Measurements from ENCODE around the gene DPPA3.
A peak's percentile ranks its signal among the peaks of the same experiment; 100 is the strongest.

The DPPA3 gene

DNA sequence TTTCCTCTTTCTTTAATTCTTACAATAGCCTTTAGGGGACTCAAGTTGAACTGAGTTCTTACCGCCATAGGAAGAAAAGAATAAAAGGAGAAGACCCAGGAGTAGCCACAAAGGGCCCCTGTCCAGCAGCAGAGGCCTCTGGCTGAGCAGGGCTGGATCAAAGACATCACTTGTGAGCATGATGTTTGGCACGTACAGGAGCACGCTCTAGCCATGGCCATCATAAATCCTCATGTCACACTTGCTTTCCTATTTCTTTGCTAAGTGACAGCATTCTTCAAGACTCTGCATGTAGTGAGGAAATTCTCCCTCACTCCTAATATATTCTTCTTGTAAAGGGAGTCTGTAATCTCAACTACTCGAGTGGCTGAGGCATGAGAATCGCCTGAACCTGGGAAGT, 20.3 kb downstream of the DPPA3 start:
- H3K9me3 Mint-ChIP-seq: peaks cover 19% of the 10 kb centered on the region
- H3K4me1 Mint-ChIP-seq: peaks cover 24% of the 10 kb centered on the region
- no peaks in the 10 kb centered on the region for H3K36me3 Mint-ChIP-seq (ENCODE audit: low read depth)
- no peak overlapping the region for H3K4me3 Mint-ChIP-seq
- no peaks in the 10 kb centered on the region for H3K27me3 Mint-ChIP-seq (ENCODE audit: low read depth, poor library complexity)
- peak overlapping the region; percentile 60 for H3K27ac Mint-ChIP-seq
- TF ChIP-seq, protein P1, sequence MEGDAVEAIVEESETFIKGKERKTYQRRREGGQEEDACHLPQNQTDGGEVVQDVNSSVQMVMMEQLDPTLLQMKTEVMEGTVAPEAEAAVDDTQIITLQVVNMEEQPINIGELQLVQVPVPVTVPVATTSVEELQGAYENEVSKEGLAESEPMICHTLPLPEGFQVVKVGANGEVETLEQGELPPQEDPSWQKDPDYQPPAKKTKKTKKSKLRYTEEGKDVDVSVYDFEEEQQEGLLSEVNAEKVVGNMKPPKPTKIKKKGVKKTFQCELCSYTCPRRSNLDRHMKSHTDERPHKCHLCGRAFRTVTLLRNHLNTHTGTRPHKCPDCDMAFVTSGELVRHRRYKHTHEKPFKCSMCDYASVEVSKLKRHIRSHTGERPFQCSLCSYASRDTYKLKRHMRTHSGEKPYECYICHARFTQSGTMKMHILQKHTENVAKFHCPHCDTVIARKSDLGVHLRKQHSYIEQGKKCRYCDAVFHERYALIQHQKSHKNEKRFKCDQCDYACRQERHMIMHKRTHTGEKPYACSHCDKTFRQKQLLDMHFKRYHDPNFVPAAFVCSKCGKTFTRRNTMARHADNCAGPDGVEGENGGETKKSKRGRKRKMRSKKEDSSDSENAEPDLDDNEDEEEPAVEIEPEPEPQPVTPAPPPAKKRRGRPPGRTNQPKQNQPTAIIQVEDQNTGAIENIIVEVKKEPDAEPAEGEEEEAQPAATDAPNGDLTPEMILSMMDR (IDR thresholded peaks at IDR 0.05): no peak
- peak; percentile 38 for DNase-seq

DNA sequence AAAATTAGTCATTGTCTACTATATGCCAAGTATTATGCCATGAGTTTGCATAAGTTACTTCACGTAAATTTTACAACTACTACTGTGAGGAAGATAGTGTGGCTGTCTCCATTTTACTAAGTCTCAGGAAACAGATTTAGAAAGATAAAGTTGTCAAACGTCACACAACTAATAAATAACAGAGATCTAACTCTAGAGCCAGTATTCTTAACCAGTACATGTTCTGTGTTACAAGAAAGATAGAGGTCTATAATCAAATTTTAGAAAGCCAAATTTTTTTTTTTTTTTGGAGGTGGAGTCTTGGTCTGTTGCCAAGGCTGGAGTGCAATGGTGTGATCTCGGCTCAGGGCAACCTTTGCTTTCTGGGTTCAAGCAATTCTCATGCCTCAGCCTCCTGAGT, 21.8 kb downstream of the DPPA3 start:
- TF ChIP-seq, protein P1 (IDR thresholded peaks at IDR 0.05): no peak
- no peaks in the 10 kb centered on the region for H3K36me3 Mint-ChIP-seq (ENCODE audit: low read depth)
- H3K27me3 Mint-ChIP-seq (ENCODE audit: low read depth, poor library complexity): peaks cover 3% of the 10 kb centered on the region
- H3K27ac Mint-ChIP-seq: no peak overlapping the region
- H3K4me3 Mint-ChIP-seq: no peak overlapping the region
- peaks cover 8% of the 10 kb centered on the region for H3K9me3 Mint-ChIP-seq
- DNase-seq: no peak
- peaks cover 24% of the 10 kb centered on the region for H3K4me1 Mint-ChIP-seq

DNA sequence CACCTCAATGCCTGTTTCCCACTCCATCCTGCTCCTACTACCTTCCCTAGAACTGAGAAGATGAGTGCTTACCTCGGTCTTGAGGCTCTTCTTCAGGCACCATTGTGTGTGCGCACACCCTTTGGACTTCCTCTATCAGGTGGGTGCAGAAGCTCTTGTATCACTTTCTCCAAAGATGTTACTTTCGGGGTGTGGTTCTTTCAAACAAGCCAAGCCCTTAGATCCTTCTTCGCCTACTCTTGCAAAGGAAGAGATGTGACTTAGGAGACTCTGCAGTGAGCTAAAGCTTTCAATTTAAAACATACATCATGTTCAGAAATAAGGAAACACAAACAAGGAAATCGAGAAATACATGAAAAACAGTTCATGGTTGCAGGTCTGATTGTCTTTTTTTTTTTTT, 36.0 kb downstream of the DPPA3 start, which contains the start of gene CLEC4C:
TSS of gene CLEC4C (minus strand) at position 130 of the 400 bp plus-strand sequence. CDS start at position 103, 27 bp downstream.
- Mint-ChIP-seq H3K9me3 (peaks cover 19% of the 10 kb centered on the region), H3K27ac (no peak within 1 kb of the TSS), H3K27me3 (ENCODE audit: low read depth, poor library complexity) (peaks cover 10% of the 10 kb centered on the region), H3K4me3 (no peak within 1 kb of the TSS), H3K4me1 (peaks cover 6% of the 10 kb centered on the region), H3K36me3 (ENCODE audit: low read depth) (no peaks in the 10 kb centered on the region)
- TF ChIP-seq, protein P1 (IDR thresholded peaks at IDR 0.05): no peak
- DNase-seq: no peak

DNA sequence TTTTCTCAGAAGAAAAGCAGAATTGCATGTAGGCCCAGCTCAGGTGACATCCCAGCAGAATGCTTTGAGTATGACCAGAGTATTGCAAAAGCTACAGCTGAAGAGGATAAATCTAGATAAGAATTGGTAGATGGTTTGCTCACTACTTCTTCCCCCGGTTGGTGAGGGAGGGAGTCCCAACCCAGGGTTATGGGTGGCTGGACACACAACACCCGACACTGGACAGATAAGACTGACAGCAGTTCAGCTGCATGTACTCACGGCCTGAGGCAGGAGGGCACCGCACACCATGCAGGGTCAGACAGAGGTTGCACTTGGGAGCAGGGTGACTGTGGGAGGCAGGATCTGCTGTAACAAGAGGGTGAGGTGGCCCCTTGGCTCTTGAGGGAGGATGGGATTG, 37.6 kb downstream of the DPPA3 start:
- TF ChIP-seq, protein P1 (IDR thresholded peaks at IDR 0.05): no peak
- peak overlapping the region; percentile 69 for H3K27ac Mint-ChIP-seq
- no peak for DNase-seq
- peaks cover 10% of the 10 kb centered on the region for H3K27me3 Mint-ChIP-seq (ENCODE audit: low read depth, poor library complexity)
- peaks cover 6% of the 10 kb centered on the region for H3K4me1 Mint-ChIP-seq
- peaks cover 9% of the 10 kb centered on the region for H3K9me3 Mint-ChIP-seq
- H3K4me3 Mint-ChIP-seq: no peak overlapping the region
- H3K36me3 Mint-ChIP-seq (ENCODE audit: low read depth): no peaks in the 10 kb centered on the region

DNA sequence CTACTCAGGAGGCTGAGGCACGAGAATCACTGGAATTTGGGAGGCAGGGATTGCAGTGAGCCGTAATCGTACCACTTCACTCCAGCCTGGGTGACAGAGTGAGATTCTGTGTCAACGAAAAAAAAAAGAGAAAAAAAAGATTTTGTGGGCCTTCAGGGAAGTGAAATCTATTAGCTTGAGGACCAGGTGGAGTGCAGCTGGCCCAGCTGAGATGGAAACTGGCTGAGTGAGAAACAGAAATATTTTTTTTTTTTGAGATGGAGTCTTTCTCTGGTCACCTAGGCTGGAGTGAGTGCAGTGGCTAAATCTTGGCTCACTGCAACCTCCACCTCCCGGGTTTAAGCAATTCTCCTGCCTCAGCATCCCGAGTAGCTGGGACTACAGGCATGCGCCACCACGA, 38.2 kb downstream of the DPPA3 start:
- Mint-ChIP-seq H3K27me3 (ENCODE audit: low read depth, poor library complexity) (peaks cover 10% of the 10 kb centered on the region), H3K27ac (no peak overlapping the region), H3K4me3 (no peak overlapping the region), H3K36me3 (ENCODE audit: low read depth) (no peaks in the 10 kb centered on the region), H3K9me3 (peaks cover 5% of the 10 kb centered on the region), H3K4me1 (peaks cover 6% of the 10 kb centered on the region)
- TF ChIP-seq, protein P1 (IDR thresholded peaks at IDR 0.05): no peak
- no peak for DNase-seq

DNA sequence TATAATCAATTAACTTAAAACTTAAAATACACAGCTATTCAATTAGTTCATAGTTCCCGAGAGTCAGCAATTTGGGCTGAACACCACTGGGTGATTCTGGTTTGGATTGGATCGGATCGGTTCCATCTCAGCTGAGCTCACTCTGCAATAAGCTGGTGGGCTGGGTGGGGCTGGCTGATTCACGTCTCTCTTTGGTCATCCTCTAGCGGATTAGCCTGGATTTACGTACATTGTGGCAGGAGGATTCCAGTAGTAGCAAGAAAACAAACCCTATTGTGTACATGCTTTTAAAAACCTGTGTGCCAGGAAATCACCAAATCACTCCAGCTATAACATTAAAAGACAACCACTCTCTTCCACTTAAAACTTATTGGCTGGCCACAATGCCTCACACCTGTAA, 39.1 kb downstream of the DPPA3 start:
- peaks cover 6% of the 10 kb centered on the region for H3K4me1 Mint-ChIP-seq
- no peaks in the 10 kb centered on the region for H3K36me3 Mint-ChIP-seq (ENCODE audit: low read depth)
- no peak for DNase-seq
- peaks cover 5% of the 10 kb centered on the region for H3K9me3 Mint-ChIP-seq
- H3K27ac Mint-ChIP-seq: no peak overlapping the region
- TF ChIP-seq, protein P1 (IDR thresholded peaks at IDR 0.05): no peak
- peaks cover 10% of the 10 kb centered on the region for H3K27me3 Mint-ChIP-seq (ENCODE audit: low read depth, poor library complexity)
- no peak overlapping the region for H3K4me3 Mint-ChIP-seq
